Testis (tissue), 3 donors: ENCODE results near the gene HLA-DQA1. TPM values are rescaled to one million over a fixed set of nuclear protein-coding genes. Genes with fewer than 3 reads are reported as not detected.

Experiments
- DNase-seq: peaks from one replicate; pipeline ENCODE4 v3.0.0-alpha.2; 2019
- H3K27ac ChIP-seq, 2 donors: fragments of 200-600 bp; sonication (generic); one replicate each; pipeline ENCODE4 v1.5.1; 2019
- H3K27me3 ChIP-seq: fragments of 200-600 bp; sonication (generic); one replicate; pipeline ENCODE4 v1.5.1; 2019
- H3K36me3 ChIP-seq: fragments of 200-600 bp; sonication (generic); one replicate; pipeline ENCODE4 v1.5.1; 2017; ENCODE audit warnings: low read depth; ENCODE audit errors: missing control alignments
- H3K4me1 ChIP-seq: fragments of 200-600 bp; sonication (generic); one replicate; pipeline ENCODE4 v1.5.1; 2019
- H3K4me3 ChIP-seq, 2 donors: fragments of 200-600 bp; sonication (generic); one replicate each; pipeline ENCODE4 v1.5.1; 2017 to 2019
- H3K9me3 ChIP-seq: fragments of 200-600 bp; sonication (generic); one replicate; pipeline ENCODE4 v1.5.1; 2017
- POLR2A ChIP-seq: fragments of 450-650 bp; IDR thresholded peaks from one replicate; pipeline ENCODE4 v1.6.1; 2017; ENCODE audit warnings: antibody characterized with exemption, mild to moderate bottlenecking, moderate library complexity
- WGBS, 2 donors: methylation state at CpG; one replicate each; pipeline ENCODE4 v1.1.5; 2018; 5-methylcytosine and 5-hydroxymethylcytosine counted together
- intact Hi-C: fragments of 100-400 bp; cut with DNase I; formaldehyde crosslinking; loops from one replicate; pipeline ENCODE4 v1.15.1; 2023; ENCODE audit warnings: low total_unique reads
- polyA plus RNA-seq: library from polyadenylated mRNA; stranded (reverse); fragments of 350-450 nt; fragmentation: Illumina TruSeq; extraction: RNeasy Lipid Tissue Mini Kit (QIAGEN cat#74804); gene quantifications from one replicate; pipeline ENCODE4 v1.2.3, GENCODE V29; 2014; ENCODE audit warnings: low read depth, low replicate concordance; ENCODE audit not compliant: insufficient read depth
- total RNA-seq, 2 donors: library from RNA; depleted of rRNA; stranded (reverse); fragments of >200 nt; gene quantifications; one replicate each; pipeline ENCODE4 v1.2.3, GENCODE V29; 2016
- TF ChIP-seq, protein P1 (sequence below), 3 experiments: fragments of 450-650 bp in 2 of 3; fragments of 200-600 bp in 1 of 3; sonication (generic) in 1 of 3; IDR thresholded peaks; one replicate each; pipeline ENCODE4 v1.5.1; 2016 to 2019; ENCODE audit warnings: antibody characterized with exemption in 3 of 3, mild to moderate bottlenecking in 2 of 3, moderate library complexity in 1 of 3

HLA-DQA1 gene
- total and polyA plus RNA-seq, 3 donors from 2014 or later, result 0.94 to 33.9 (median 1.6) TPM

DNA sequence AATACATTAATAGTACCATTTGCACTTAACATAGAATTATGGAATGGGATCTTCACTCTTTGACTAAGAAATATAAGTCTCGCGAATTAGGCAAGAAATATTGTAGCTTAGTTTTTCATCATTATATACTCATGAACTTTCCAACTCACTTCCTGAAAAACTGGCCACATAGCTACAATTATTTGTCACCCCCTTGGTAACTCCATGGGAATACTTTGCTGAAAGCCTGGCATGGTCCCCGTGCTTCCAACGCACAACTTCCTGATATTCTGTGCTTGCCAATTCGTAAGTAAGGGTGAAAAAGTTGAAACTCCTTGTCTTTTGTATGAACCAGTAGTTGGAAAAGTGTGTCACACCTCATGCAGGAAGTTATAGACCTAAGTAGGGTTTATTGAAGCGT, 23.7 kb upstream of the HLA-DQA1 start:
- Histone ChIP-seq H3K27ac (no peak overlapping the region), H3K27me3 (no peaks in the 10 kb centered on the region), H3K4me3 (no peak overlapping the region), H3K36me3 (no peaks in the 10 kb centered on the region), H3K4me1 (no peaks in the 10 kb centered on the region), H3K9me3 (no peaks in the 10 kb centered on the region)
- DNase-seq, result no peak
- intact Hi-C loops, result no loop called here
- TF ChIP-seq POLR2A, result no peak
- TF ChIP-seq, protein P1, sequence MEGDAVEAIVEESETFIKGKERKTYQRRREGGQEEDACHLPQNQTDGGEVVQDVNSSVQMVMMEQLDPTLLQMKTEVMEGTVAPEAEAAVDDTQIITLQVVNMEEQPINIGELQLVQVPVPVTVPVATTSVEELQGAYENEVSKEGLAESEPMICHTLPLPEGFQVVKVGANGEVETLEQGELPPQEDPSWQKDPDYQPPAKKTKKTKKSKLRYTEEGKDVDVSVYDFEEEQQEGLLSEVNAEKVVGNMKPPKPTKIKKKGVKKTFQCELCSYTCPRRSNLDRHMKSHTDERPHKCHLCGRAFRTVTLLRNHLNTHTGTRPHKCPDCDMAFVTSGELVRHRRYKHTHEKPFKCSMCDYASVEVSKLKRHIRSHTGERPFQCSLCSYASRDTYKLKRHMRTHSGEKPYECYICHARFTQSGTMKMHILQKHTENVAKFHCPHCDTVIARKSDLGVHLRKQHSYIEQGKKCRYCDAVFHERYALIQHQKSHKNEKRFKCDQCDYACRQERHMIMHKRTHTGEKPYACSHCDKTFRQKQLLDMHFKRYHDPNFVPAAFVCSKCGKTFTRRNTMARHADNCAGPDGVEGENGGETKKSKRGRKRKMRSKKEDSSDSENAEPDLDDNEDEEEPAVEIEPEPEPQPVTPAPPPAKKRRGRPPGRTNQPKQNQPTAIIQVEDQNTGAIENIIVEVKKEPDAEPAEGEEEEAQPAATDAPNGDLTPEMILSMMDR (IDR thresholded peaks at IDR 0.05), result no peak
- WGBS, 2 donors, result 5 to 13% methylated on average over 6 of the region's 6 CpGs

GRCh38 chr6:32614366-32615081, 22.7 kb upstream of the HLA-DQA1 start:
- Histone ChIP-seq H3K4me1 (no peaks in the 10 kb centered on the region), H3K9me3 (no peaks in the 10 kb centered on the region), H3K36me3 (no peaks in the 10 kb centered on the region), H3K27me3 (no peaks in the 10 kb centered on the region), H3K27ac (no peak overlapping the region), H3K4me3 (no peak overlapping the region)
- WGBS, 2 donors, result 0% methylated on average over 1 of the region's 1 CpG
- DNase-seq, result no peak
- intact Hi-C loops, result no loop called here
- TF ChIP-seq, protein P1 (IDR thresholded peaks at IDR 0.05), result no peak
- no peak for TF ChIP-seq POLR2A

GRCh38 chr6:32615885-32616532, 21.2 kb upstream of the HLA-DQA1 start:
- Histone ChIP-seq H3K27me3 (no peaks in the 10 kb centered on the region), H3K4me3 (no peak overlapping the region), H3K27ac (no peak overlapping the region), H3K4me1 (no peaks in the 10 kb centered on the region), H3K9me3 (no peaks in the 10 kb centered on the region), H3K36me3 (no peaks in the 10 kb centered on the region)
- no peak for TF ChIP-seq POLR2A
- TF ChIP-seq, protein P1 (IDR thresholded peaks at IDR 0.05), result no peak
- intact Hi-C loops, result no loop called here
- WGBS, 2 donors, result 35 to 52% methylated on average over 3 of the region's 3 CpGs
- DNase-seq, result no peak

DNA sequence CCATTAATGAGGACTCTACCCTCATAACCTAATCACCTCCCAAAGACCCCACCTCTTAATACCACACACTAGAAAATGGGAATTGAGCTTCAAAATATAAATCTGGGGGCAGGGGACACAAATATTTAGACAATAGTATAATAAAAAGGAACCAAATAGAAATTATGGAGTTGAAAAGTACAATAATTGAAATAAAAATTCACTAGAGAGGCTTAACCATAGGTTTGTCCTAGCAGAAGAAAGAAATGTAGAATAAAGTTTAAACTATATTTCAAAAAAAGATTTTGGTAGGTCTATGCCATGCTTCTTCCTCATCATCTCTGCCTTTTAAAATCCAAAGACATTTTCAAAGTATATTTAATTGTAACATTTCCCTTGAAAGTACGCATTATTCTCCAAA, 19.5 kb upstream of the HLA-DQA1 start:
- WGBS, 2 donors, result 44 to 97% methylated on average over 1 of the region's 1 CpG
- Histone ChIP-seq H3K27ac (no peak overlapping the region), H3K4me1 (no peaks in the 10 kb centered on the region), H3K27me3 (no peaks in the 10 kb centered on the region), H3K9me3 (no peaks in the 10 kb centered on the region), H3K4me3 (no peak overlapping the region), H3K36me3 (no peaks in the 10 kb centered on the region)
- TF ChIP-seq, protein P1 (IDR thresholded peaks at IDR 0.05), result no peak
- no peak for TF ChIP-seq POLR2A
- DNase-seq, result no peak
- intact Hi-C loops, result no loop called here
